TTC549 (cell line): ENCODE results near the gene SLAMF6.

ENCODE experiments used
- FAIRE-seq: peaks from 2 replicates; lab custom pipeline; 2012; peaks lifted over from hg19 to GRCh38; lab: Jason Lieb, UNC

Gene SLAMF6

GRCh38 chr1:160466961-160467360, 56.1 kb downstream of the SLAMF6 start:
- no peak for FAIRE-seq

- FAIRE-seq: no peak
Measured at GRCh38 chr1:160465123-160465522, 57.9 kb downstream of the SLAMF6 start.

GRCh38 chr1:160460683-160461287, 62.3 kb downstream of the SLAMF6 start:
- FAIRE-seq: no peak

- no peak for FAIRE-seq
Measured at GRCh38 chr1:160460214-160460642, 62.8 kb downstream of the SLAMF6 start.

- no peak for FAIRE-seq
Measured at GRCh38 chr1:160459687-160460086, 63.4 kb downstream of the SLAMF6 start.

GRCh38 chr1:160459056-160459455, 64.0 kb downstream of the SLAMF6 start:
- FAIRE-seq: no peak

GRCh38 chr1:160455153-160455517, 67.9 kb downstream of the SLAMF6 start:
- no peak for FAIRE-seq

GRCh38 chr1:160454371-160455152, 68.5 kb downstream of the SLAMF6 start:
- FAIRE-seq: no peak

- FAIRE-seq: no peak
Measured at GRCh38 chr1:160453443-160453842, 69.6 kb downstream of the SLAMF6 start.

- no peak for FAIRE-seq
Measured at GRCh38 chr1:160451859-160452232, 71.2 kb downstream of the SLAMF6 start.

GRCh38 chr1:160451119-160451858, 71.8 kb downstream of the SLAMF6 start:
- no peak for FAIRE-seq

- FAIRE-seq: no peak
Measured at GRCh38 chr1:160449494-160449893, 73.6 kb downstream of the SLAMF6 start.

GRCh38 chr1:160446945-160447600, 76.0 kb downstream of the SLAMF6 start:
- FAIRE-seq: no peak

- peak; percentile 92 for FAIRE-seq
Measured at GRCh38 chr1:160439718-160440117, 83.3 kb downstream of the SLAMF6 start.

- no peak for FAIRE-seq
Measured at GRCh38 chr1:160438935-160439334, 84.1 kb downstream of the SLAMF6 start.

GRCh38 chr1:160438317-160438918, 84.6 kb downstream of the SLAMF6 start:
- FAIRE-seq: no peak

- no peak for FAIRE-seq
Measured at GRCh38 chr1:160437432-160438316, 85.4 kb downstream of the SLAMF6 start.

GRCh38 chr1:160436966-160437365, 86.1 kb downstream of the SLAMF6 start:
- no peak for FAIRE-seq
